Stimulated activated CD4-positive, alpha-beta T cell treated with anti-CD3 and anti-CD28 coated beads, Interleukin-1b, Interleukin-23, amount 100 ng/mL, for 24 hours (primary cell): ENCODE measurements around the gene TPGS1.
"Not testable (repeated sequence)": the region's sequence is repeated elsewhere in the genome, so short reads cannot be mapped to it uniquely, and the experiment has no call there.

Experiments
- DNase-seq, 4 experiments: peaks; one replicate each; pipeline ENCODE4 v3.0.0-alpha.2; 2020; ENCODE audit warnings: low read depth in 4 of 4, low spot score in 1 of 4

TPGS1 gene

DNA sequence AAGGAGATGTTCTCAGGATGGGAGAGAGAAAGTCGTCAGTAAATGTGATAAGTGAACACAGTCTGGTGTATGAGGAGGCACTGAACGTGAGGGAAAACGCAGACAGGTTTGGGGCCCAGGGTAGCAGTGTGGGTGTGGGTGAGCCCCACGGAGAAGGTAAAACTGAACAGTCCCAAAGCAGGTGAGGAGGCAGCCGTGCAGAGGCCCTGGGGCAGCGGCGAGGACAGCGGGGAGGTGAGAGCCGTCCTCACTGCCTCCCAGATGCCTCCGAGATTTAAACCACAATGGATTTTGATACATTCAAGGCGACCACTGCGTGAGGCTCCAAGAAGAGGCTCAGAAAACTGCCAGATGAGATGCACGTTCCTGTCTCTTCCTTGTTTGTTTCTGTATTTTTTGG, 31.9 kb upstream of the TPGS1 start:
- DNase-seq: no peak

DNA sequence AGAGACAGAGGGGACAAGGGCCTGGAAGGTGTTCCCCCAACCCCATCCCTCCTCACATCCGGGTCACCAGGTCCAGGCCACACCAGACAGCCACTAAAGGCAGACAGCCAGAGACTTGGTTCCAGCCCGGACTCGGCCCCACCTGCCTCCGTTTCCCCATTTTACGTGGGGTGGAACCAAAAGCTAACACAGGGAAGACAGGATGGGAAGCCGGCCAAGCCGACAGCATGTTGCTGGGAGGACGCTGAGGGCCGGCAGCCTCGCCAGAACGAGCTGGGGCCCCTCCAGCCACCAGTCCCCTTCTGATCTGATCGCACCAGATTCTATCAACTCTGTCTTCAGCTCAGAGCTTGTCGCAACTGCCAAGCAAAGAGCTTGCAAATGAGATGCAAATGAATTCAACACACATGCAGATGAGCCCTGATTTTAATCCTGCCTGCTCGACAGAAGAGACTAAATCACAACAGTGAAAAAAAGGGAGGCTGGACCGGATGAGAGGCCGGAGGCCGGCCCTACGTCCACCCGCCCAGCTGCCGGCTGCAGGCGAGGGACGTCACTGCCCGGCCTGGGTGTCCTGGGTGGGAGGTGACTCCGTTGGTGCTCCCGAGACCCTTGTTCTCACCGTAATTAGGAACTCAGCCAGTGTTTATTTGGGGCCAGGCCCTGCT, 28.9 kb upstream of the TPGS1 start:
- no peak for DNase-seq

GRCh38 chr19:478976-479375, 28.3 kb upstream of the TPGS1 start:
- no peak for DNase-seq

GRCh38 chr19:480016-480855, 27.1 kb upstream of the TPGS1 start:
- DNase-seq: no peak

DNA sequence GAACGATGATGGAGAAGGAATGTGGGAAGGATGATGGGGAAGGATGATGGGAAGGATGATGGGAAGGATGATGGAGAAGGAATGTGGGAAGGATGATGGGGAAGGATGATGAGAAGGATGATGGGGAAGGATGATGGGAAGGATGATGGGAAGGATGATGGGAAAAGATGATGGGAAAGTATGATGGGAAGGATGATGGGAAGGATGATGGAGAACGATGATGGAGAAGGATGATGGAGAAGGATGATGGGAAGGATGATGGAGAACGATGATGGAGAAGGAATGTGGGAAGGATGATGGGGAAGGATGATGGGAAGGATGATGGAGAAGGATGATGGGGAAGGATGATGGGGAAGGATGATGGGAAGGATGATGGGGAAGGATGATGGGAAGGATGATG, 26.2 kb upstream of the TPGS1 start:
- DNase-seq: not testable (repeated sequence)

DNA sequence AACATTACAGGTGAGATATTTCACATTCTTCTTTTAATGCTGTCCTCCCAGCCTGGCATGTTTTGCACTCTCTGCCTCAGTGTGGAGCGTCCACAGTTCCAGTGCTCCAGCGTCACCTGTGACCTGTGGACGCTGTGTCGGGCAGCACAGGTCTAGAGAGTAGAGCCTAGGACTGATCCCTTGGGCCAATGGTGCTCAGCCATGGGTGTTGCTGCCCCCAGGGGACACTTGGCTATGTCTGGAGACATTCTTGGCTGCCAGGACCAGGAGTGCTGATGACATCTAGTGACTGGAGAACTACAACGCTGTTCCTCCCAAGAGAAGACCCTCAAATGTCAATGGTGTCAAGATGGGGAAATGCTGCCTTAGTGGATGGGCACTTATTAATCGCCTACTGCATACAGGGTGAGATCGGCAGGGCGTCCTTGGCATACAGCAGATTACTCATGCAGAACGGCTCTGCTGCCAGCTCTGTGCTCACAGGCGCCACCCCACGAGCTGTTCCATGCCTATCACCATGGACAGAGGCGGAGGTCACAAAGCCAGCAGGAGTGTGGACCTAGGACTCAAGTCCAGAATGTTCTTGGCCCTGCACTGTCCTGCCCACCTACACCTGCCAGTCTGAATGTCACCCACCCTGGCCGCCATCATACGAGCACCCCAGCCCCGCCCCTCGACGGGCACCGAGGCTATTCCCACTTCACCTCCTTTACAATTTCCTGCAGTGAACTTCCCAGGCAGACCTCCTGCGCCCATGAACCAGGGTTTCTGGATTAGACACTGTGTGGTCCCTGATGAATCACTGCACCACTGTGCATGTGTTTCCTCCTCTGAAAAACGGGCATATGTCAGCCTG, 24.9 kb upstream of the TPGS1 start:
- no peak for DNase-seq

GRCh38 chr19:483332-484072, 23.8 kb upstream of the TPGS1 start:
- DNase-seq: no peak

- no peak for DNase-seq
These were observed 22.8 kb upstream of the TPGS1 start for GRCh38 chr19:484494-484893.

DNA sequence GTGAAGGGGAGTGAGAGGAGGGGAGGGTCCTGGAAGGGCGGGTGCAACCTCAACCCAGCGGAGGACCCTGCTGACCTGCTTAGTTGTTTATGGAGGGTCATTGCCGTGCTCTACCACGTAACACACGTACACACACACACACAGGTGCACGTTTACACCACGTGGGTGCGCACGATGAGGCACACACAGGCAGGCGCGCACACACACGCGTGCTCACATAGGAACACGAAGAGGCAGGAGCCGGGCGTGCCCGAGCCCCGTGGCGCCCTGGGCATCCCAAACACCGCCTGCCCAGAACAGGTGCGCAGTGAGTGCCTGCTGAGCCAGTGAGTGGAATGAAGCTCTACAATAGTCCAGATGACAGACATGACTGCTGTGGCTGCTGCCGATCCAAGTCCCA, 22.2 kb upstream of the TPGS1 start:
- no peak for DNase-seq

- no peak for DNase-seq
These were observed 21.6 kb upstream of the TPGS1 start for GRCh38 chr19:485583-486236.

DNA sequence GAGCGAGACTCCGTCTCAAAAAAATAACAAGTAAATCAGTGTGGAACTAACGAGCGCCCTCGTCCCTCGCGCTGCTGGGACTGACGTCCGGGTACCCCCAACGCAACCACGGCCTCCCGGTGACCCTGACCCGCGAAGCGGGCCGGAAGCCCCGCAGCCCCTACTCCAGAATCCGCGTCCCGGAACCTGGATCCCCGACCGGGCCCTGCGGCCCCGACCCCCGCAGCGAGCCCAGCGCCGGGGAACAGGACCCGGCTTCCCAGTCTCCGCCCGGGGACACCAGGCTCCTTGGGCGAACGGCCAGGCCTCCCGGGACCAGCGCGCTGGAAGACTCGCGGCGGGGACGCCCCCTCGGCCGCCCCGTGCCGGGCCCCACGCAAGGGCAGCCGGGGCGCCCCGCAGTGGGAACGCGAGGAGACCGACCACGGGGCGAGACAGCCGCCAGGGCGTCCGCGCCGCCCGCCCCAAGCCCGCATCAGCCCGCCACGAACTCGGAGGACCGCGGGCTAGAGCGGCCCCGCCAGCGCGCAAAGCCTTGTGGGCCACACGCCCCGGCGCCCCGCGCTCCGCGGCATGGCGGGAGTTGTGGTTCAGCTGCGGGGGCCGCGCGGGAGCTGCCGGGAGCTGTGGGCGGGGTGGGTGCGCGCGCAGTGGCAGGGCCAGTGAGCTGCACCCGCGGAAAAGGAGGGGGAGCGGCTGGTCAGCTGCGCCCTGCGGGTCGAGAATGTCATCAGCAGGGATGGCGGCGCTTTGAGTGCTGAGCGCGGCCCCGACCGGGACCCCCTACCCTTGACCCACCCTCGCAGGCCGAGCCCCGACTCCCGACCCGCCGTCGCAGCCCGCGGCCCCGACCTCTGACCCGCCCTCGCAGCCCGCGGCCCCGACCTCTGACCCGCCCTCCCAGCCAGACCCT, 18.5 kb upstream of the TPGS1 start:
- DNase-seq: peak; percentile 86 to 94 (median 89)

GRCh38 chr19:489418-490196, 17.7 kb upstream of the TPGS1 start:
- DNase-seq: no peak

- no peak for DNase-seq
These were observed 16.1 kb upstream of the TPGS1 start for GRCh38 chr19:491146-491741.

DNA sequence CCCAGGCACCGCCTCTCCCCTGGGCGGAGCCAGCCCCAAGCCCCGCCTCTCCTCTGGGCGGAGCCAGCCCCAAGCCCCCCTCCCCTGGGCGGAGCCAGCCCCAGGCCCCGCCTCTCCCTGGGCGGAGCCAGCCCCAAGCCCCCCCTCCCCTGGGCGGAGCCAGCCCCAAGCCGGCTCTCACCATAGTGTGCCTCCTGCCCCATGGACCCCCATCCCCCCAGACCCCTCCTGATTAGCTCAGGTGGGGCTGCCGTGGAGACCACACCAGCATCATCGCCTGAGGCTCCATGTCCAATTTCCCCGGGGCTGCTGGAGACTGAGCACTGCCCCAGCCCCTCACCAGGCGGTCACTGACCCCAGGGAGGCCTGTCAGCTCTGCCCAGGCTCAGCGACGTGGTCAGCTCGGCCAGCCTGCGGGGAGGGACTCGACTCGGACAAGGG, 15.2 kb upstream of the TPGS1 start:
- DNase-seq: no peak

- DNase-seq: no peak
These were observed 13.7 kb upstream of the TPGS1 start for GRCh38 chr19:493391-494170.

DNA sequence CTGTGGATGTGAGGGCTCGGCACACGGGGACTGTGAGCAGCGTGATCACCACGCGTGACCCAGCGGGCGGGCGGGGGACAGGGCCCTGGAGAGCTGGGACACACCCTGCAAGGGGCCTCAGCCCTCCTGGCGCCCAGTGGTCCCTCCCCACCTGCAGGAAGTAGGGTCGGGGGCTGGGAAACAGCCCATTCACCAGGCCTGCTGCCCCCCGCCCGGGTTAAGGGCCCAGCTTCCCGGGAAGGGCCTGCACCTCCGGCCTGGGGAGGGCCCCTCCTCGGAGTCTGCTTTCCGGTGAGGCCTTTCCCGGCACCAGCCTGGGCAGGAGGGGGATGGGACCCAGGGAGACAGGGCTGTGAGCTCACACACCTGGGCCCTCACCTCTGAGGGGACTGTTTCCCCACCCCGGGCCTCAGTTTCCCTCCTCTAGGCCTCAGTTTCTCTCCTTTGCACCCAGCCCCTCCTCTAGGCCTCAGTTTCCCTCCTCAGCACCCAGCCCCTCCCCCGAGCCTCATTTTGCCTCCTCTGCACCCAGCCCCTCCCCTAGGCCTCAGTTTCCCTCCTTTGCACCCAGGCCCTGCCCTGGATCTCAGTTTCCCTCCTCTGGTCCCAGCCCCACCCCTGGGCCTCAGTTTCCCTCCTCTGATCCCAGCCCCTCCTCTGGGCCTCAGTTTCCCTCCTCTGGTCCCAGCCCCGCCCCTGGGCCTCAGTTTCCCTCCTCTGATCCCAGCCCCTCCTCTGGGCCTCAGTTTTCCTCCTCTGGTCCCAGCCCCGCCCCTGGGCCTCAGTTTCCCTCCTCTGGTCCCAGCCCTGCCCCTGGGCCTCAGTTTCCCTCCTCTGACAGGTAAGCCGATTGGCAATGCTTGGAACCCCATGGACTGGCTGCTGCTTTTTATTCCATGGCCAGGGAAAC, 12.9 kb upstream of the TPGS1 start:
- DNase-seq: no peak

DNA sequence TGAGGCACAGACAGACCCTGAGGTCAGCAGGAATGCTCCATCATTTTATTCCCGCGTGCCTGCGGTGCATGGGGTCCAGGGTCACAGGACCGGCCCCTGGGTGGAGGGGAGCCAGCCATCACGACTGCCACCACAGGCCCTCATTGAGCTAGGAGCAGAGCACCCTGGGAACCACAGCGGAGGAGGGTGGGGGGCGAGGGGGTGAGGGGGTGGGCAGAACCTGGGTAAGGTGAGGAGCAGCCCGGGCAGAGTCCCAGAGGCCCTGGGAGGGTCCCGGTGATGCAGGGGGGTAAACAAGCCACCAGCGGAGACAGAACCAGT, 12.3 kb upstream of the TPGS1 start:
- no peak for DNase-seq
